Measurements from ENCODE around the gene C2CD4C.

- TF ChIP-seq CTCF (IDR thresholded peaks at IDR 0.05; ENCODE audit: low read length) (no peak), EZH2 (IDR thresholded peaks at IDR 0.05; ENCODE audit: borderline replicate concordance, low read length) (no peak)
Observed at GRCh38 chr19:413756-414420, 4.9 kb upstream of the C2CD4C start.

All from OCI-LY1 (cell line).